Glutamatergic neuron (in vitro differentiated cells): ENCODE measurements around the gene OR51B5. TPM values are rescaled to one million over a fixed set of nuclear protein-coding genes. Genes with fewer than 3 reads are reported as not detected.
"Not testable (repeated sequence)": the region's sequence is repeated elsewhere in the genome, so short reads cannot be mapped to it uniquely, and the experiment has no call there.

Experiments
- DNase-seq: peaks from one replicate; pipeline ENCODE4 v3.0.0; 2022
- H3K27ac Mint-ChIP-seq: one replicate; pipeline ENCODE4 v1.8.0; 2020; ENCODE audit warnings: mild to moderate bottlenecking, mixed read lengths, inconsistent platforms; ENCODE audit not compliant: unreplicated experiment
- H3K27me3 Mint-ChIP-seq: one replicate; pipeline ENCODE4 v1.8.0; 2020; ENCODE audit warnings: mild to moderate bottlenecking, moderate library complexity, mixed read lengths, inconsistent platforms; ENCODE audit not compliant: unreplicated experiment
- H3K36me3 Mint-ChIP-seq: one replicate; pipeline ENCODE4 v1.8.0; 2020; ENCODE audit warnings: mild to moderate bottlenecking, mixed read lengths, inconsistent platforms; ENCODE audit not compliant: unreplicated experiment
- H3K4me1 Mint-ChIP-seq: one replicate; pipeline ENCODE4 v1.8.0; 2020; ENCODE audit warnings: mild to moderate bottlenecking, low read depth, mixed read lengths, inconsistent platforms; ENCODE audit not compliant: unreplicated experiment
- H3K4me3 Mint-ChIP-seq: one replicate; pipeline ENCODE4 v1.8.0; 2020; ENCODE audit warnings: mild to moderate bottlenecking, mixed read lengths, inconsistent platforms; ENCODE audit not compliant: unreplicated experiment
- H3K9me3 Mint-ChIP-seq: one replicate; pipeline ENCODE4 v1.8.0; 2020; ENCODE audit warnings: mild to moderate bottlenecking, moderate library complexity, mixed read lengths, inconsistent platforms; ENCODE audit not compliant: unreplicated experiment
- CTCF ChIP-seq: fragments of 200-600 bp; sonication (generic); IDR thresholded peaks from one replicate; pipeline ENCODE4 v1.5.0; 2021; ENCODE audit not compliant: partially characterized antibody, unreplicated experiment
- total RNA-seq: library from RNA; stranded (reverse); fragmentation: NEBNext Ultra II Directional; extraction: Animal tissue kit (Norgen Biotek cat#: 25700); gene quantifications from one replicate; pipeline ENCODE4 v1.2.1, GENCODE V29; 2021; ENCODE audit not compliant: unreplicated experiment

OR51B5 gene
- total RNA-seq, 1 donor from 2014 or later = not detected

- no peaks in the 10 kb centered on the region for H3K4me1 Mint-ChIP-seq
- H3K9me3 Mint-ChIP-seq = peaks cover 1% of the 10 kb centered on the region
- no peaks in the 10 kb centered on the region for H3K36me3 Mint-ChIP-seq
- TF ChIP-seq CTCF = no peak
- DNase-seq = no peak
- no peak overlapping the region for H3K4me3 Mint-ChIP-seq
- H3K27ac Mint-ChIP-seq = no peak overlapping the region
- H3K27me3 Mint-ChIP-seq = no peaks in the 10 kb centered on the region
Measured at GRCh38 chr11:5298451-5298850, 44.9 kb downstream of the OR51B5 start.

GRCh38 chr11:5297721-5298323 is 45.5 kb downstream of the OR51B5 start:
- TF ChIP-seq CTCF = no peak
- Mint-ChIP-seq H3K36me3 (no peaks in the 10 kb centered on the region), H3K9me3 (peaks cover 1% of the 10 kb centered on the region), H3K27ac (no peak overlapping the region), H3K4me1 (no peaks in the 10 kb centered on the region), H3K27me3 (peaks cover 2% of the 10 kb centered on the region), H3K4me3 (no peak overlapping the region)
- no peak for DNase-seq

GRCh38 chr11:5294342-5294995 is 48.9 kb downstream of the OR51B5 start:
- not testable (repeated sequence) for H3K4me3 Mint-ChIP-seq, DNase-seq, H3K36me3 Mint-ChIP-seq, H3K27me3 Mint-ChIP-seq, H3K27ac Mint-ChIP-seq, H3K9me3 Mint-ChIP-seq, H3K4me1 Mint-ChIP-seq

- Mint-ChIP-seq H3K4me3 (no peak overlapping the region), H3K27me3 (peaks cover 2% of the 10 kb centered on the region), H3K4me1 (no peaks in the 10 kb centered on the region), H3K36me3 (no peaks in the 10 kb centered on the region), H3K9me3 (peaks cover 1% of the 10 kb centered on the region), H3K27ac (no peak overlapping the region)
- TF ChIP-seq CTCF = no peak
- no peak for DNase-seq
Measured at GRCh38 chr11:5293028-5293427, 50.3 kb downstream of the OR51B5 start.

Other genes starting within 250 kb of the OR51B5 start
- gene OR52A5, start 205.2 kb downstream of the OR51B5 start, total RNA-seq = 0.25 TPM
- not detected for gene OR52A1, start 188.8 kb downstream of the OR51B5 start, total RNA-seq
- not detected for gene OR51V1, start 142.8 kb downstream of the OR51B5 start, total RNA-seq
- not detected for gene HBB, start 116.5 kb downstream of the OR51B5 start, total RNA-seq
- not detected for gene HBD, start 109.0 kb downstream of the OR51B5 start, total RNA-seq
- not detected for gene HBG1, start 93.7 kb downstream of the OR51B5 start, total RNA-seq
- gene HBG2, start 88.7 kb downstream of the OR51B5 start, total RNA-seq = not detected
- not detected for gene HBE1, start 73.6 kb downstream of the OR51B5 start, total RNA-seq
- gene OR51B4, start 41.6 kb downstream of the OR51B5 start, total RNA-seq = not detected
- not detected for gene OR51B2, start 19.2 kb downstream of the OR51B5 start, total RNA-seq
- not detected for gene OR51B6, start 8.0 kb upstream of the OR51B5 start, total RNA-seq
- not detected for gene OR51M1, start 40.3 kb upstream of the OR51B5 start, total RNA-seq
- gene OR51Q1, start 78.6 kb upstream of the OR51B5 start, total RNA-seq = not detected
- gene OR51I1, start 98.0 kb upstream of the OR51B5 start, total RNA-seq = not detected
- gene OR51I2, start 105.8 kb upstream of the OR51B5 start, total RNA-seq = not detected
- gene OR52D1, start 145.2 kb upstream of the OR51B5 start, total RNA-seq = not detected
- gene UBQLN3, start 166.4 kb upstream of the OR51B5 start, total RNA-seq = not detected
- not detected for gene UBQLNL, start 173.2 kb upstream of the OR51B5 start, total RNA-seq
- gene OR52H1, start 205.0 kb upstream of the OR51B5 start, total RNA-seq = not detected
- gene OR52B6, start 237.4 kb upstream of the OR51B5 start, total RNA-seq = not detected